COLO829 (cell line): Measurements from ENCODE around the gene CAMSAP1.

ENCODE experiments used
- DNase-seq: peaks from one replicate; pipeline ENCODE4 v3.0.0; 2012; ENCODE audit warnings: low spot score

The CAMSAP1 gene

DNA sequence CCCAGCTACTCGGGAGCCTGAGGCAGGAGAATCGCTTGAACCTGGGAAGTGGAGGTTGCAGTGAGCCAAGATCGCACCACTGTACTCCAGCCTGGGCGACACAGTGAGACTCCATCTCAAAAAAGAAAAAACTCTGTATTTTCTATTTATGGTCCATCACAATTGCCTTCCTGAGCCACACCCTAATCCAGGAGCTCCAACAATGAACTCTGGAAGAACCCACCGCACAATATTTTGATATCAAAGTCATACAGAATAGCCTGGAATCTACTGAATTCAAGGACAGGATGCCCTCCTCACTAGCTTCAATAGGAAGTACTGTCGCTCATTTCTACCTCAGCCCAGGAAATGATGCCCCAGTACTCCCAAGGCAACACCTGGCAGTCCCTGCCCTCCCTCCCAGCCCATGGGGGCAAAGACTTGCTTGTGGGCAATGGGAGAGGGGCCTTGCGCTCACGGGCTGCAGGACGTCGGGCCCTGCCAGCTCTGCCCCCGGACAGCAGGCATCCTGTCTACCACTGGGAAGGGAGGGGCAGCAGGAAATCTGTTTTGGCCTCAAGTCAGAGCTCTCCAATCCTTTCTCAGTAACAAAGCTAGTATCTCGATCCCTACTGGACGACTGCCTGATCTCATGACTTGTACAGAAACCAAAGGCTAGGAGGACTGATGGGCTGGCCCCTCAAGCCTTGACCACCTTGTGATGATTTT, 34.1 kb upstream of the CAMSAP1 start:
- no peak for DNase-seq

DNA sequence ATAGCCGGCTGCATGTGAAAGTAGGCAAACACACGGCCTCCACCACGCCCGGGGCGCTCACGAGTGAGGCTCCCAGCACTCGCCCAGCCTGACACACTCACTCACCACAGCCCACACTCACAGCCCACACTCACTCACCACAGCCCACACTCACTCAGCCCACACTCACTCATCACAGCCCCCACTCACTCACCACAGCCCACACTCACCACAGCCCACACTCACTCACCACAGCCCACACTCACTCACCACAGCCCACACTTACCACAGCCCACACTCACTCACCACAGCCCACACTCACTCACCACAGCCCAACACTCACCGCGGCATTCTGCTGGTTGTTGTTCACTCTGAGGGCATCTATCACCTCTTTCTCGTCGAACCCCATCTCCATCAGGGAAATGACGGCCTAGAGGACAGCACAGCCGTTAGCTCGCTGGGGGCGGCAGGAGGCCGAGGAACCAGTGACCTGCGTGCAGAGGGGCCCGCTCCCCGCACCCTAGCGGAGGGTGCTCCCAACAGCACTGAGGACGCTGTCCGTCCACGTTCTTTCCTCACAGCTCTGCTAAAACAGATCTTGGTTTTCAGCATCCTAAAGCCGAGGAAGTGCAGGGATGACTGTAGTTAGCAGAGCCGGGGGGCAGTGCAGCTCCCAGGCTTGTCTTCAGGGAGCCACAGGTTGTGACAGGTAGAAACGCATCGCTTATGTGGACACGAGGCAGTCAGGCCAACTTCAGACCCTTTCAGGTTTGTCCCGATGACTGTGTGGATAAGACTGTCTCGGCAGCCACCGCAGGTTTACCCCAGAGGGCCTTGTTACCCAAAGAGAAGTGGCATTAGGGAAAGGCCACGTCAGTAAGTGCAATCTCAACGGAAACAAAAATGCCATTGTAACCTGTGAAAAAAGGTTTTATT, 32.3 kb upstream of the CAMSAP1 start:
- no peak for DNase-seq

- no peak for DNase-seq
Observed at GRCh38 chr9:135937521-135938489, 30.5 kb upstream of the CAMSAP1 start.

GRCh38 chr9:135933114-135933513, 25.8 kb upstream of the CAMSAP1 start:
- no peak for DNase-seq

DNA sequence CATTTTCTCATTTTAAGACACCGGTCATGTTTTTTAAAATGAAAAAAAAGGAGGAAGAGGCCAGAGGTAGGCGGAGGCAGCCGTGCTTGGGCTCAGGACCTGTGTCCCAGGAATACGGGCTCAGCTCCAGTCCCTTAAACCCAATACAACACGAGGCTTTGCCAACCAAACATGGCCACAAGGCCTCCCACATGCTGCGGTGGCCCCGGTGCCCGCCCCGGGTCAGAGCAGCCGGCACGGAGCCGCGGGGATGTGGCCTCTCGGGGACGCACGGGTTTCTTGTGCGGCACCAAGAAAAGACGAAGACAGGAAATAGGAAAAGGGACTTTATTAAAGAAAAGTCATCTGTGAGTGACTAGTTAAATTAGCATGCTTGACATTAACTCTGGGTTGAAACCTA, 25.3 kb upstream of the CAMSAP1 start:
- no peak for DNase-seq

DNA sequence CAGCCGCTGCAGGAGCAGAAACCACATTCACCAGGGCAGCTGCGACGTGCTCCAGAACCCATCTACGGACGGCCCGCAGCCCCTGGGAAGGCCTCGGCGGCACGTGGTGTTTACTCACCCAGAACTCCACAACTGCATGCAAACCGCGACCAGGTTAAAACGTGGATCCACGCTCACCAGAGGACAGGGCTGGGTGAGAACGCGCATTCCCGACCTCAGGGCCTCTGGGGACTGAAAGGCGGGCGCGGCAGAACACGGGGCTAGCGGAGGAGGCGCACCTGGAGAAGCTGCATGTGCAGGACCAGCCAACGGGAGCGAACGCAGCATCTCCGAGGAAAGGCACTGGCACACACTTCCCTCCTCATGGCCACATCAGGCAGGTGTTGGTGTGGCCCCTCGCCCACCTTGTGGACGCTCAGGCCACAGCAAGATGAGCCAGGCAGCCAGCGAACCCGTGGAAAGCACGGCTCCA, 24.0 kb upstream of the CAMSAP1 start:
- DNase-seq = no peak

GRCh38 chr9:135930446-135931345, 23.4 kb upstream of the CAMSAP1 start:
- DNase-seq = no peak

DNA sequence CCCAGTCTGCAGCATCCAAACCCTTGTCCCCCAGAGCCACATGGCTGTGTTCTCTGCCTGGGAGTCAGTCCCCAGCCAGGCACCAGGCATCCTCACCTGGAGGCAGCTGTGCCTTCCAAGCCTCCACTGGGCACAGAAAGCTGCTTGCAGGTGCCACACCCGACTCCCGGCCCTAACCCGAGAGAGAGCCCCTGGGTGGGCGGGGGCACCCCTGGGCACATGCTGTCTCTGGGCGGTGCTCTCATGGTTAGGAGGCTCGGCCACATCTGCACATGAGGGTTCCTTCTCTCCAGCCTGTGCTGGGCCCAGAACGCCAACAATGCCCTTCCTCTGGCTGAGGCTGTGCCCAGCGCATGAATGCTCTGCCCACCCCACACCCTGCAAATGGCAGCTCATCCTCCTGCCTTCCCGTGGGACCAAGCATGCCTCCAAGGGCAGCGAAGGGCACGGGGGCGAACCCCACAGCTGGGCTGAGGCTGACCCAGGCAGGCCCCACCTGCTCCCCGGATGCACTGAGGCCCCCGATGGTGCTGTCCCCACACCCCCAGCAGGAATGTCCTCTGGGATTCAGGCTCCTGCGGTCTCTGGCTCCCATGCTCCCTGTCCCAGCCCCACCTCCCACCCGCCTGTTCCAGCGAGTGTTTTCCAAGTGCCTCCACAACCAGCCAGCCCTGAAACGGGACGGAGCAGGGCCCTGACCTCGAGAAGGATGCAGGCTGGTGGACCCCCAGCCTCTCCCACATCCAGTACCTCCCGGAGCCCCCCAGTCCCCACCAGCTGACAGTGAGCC, 22.5 kb upstream of the CAMSAP1 start:
- no peak for DNase-seq

DNA sequence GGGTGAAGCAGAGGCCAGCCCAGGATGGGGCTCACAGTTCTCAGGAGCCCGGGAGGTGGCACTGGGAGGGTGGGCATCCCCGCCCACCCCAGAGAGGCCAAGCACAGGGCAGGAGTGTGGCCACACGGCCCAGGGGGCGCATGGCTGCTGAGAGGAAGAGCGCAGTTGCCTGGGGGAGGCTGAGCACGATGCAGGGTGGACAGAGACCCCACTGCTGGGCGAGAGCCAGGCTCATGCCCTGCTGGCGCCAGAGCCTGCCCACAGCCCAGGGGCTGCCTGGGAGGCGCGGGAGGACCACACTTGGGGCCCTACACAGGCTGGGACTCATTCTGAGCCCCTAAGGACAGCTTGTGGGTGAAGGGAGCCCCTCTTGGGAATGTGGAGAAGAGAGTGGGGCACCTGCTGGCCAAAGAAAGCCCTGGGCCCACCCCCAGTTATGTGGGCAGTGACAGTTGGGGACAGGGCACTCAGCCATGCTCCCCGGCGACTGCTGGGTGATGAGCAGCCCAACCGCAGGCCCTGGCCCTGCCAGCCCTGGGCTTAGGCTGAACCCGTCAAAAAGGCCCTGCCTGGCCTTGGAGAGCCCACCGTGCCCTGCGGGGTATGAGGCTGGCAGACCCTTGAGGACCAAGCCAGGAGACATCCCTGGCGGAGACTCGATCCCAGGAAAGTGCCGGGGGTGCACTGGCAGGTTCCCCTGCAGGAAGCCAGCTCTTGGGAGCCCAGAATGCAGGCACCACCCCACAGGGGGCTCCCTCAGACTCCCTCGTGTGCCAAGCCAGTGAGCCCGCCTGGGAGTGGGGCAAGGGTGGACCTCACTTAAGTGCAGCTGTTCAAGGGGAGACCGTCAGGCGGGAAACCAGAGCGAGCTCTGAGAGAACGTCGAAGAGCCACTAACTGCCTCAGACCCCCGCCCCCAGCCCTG, 21.6 kb upstream of the CAMSAP1 start:
- no peak for DNase-seq

DNA sequence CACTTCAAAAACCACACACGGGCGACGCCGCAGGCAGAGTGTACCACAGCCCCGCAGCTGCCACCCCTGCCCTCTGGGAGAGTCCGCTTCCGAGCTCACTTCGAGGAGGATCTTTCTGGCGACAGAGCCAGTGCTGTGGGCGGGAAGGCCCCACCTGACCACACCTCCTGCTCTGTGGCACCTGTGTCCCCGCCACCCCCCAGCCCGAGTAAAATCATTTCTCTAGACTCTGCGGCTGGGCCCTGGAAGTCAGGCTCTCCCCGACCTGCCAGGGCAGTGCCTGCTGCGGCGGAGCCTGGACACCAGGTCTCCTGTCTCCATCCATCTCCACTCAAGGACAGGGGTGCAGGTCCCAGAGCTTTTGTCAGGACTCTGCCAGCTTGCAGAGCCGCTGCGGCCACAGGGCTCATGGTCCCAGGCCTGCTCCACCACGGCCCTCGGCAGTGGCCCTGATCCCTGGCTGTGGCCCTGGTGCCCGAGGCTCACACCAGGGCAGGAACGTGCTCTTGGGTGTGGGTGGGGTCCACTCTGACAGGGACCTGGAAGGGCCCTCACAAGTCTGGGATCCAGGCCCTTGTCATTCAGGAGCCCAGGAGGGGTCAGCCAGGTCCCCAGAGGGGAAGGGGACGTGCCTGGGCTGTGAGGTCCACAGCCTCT, 20.9 kb upstream of the CAMSAP1 start:
- no peak for DNase-seq

GRCh38 chr9:135927195-135928013, 20.1 kb upstream of the CAMSAP1 start:
- DNase-seq = no peak

DNA sequence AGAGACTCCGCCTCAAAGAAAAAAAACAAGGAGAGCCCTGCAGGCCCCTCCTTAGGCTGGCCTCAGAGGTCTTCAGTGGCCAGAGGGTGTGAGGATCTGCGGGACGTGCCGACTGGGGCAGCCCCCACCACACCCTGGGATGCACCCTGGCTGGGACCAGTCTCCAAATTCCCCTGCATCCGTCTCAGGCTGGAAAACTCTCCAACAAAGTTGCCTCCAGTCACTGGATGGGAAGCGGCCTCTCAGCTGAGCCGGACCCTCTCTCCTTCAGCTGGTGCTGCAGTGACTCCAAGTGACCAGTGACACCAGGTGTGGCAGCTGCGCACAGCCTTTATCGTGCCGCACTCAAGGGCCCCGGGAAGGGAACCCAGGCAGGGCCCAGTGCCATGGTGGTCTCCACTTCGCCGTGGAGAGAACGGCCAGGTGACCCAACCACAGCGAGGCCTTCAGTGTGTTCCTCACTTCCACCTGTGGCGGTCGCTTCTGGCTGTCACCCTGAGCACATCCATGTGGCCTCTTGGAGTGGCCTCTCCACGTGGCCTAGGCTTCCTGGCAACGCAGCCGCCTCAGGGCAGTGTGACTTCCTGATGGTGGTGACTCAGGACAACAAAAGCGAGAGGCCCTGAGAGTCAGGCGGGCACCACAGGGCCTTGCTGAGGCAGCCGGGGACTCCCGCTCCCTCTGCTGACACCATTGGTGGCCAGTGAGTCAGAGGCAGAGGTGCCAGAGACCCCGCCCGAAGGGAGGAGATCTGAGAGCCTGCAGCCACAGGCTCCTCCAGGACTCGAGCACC, 19.3 kb upstream of the CAMSAP1 start:
- peak; percentile 77 for DNase-seq

DNA sequence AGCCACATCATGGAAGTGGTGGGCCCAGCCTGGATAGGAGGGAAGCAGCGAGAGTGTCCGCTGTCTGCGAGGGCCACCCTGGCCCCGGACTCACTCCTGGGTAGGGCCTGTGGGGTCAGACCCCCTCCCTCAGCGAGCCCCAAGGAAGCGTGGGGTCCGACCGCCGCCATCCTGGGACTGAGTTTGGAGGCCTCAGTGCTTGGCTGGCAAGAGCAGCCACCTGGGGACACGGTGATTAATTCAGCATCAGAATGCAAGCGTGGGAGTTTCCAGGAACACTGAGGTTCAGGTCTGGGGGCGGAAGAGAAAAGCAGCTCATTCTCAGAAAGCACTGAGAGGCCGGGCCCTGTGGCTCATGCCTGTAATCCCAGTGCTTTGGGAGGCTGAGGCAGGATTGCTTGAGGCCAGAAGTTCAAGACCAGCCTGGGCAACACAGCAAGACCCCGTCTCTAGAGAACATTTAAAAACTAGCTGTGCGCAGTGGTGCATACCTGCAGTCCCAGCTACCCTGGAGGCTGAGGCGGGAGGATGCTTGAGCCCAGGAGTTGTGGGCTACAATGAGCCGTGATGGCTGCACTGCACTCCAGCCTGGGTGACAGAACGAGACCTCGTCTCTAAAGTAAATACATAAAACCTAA, 18.3 kb upstream of the CAMSAP1 start:
- DNase-seq = no peak

GRCh38 chr9:135924628-135925338, 17.4 kb upstream of the CAMSAP1 start:
- DNase-seq = no peak

DNA sequence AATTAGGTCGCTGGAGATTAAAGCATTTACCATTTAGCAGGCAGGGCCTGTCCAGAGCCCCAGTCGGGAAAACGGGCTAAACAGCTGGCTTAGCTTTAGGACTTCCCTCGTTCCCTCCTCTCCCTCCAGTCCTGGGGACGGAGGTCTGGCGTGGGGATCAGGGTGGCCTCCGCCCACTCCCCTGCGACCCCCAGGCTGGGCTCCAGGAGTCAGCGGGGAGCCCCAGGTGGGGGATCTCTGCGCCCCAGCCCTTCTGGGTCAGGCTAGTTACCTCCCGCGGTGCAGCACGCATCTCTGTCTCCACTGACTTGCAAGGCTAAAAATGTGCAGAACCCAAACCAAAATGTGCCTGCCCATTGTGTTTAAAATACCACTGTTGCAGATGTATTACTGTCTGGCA, 16.2 kb upstream of the CAMSAP1 start:
- no peak for DNase-seq
